ENCODE data around the gene ERGIC2.
"Not testable (repeated sequence)": the region's sequence is repeated elsewhere in the genome, so short reads cannot be mapped to it uniquely, and the experiment has no call there.

ERGIC2 gene

GRCh38 chr12:29380536-29381523, at the start of gene ERGIC2:
ERGIC2 (minus strand) TSS chr12:29381172; CDS start chr12:29371633, 9,539 bp downstream.
- peak; percentile 75 for DNase-seq (ENCODE audit: low read depth)

GRCh38 chr12:29430716-29431044, 49.7 kb upstream of the ERGIC2 start:
- DNase-seq (ENCODE audit: low read depth), result no peak

GRCh38 chr12:29429999-29430715, 49.2 kb upstream of the ERGIC2 start:
- DNase-seq (ENCODE audit: low read depth), result no peak

GRCh38 chr12:29428633-29429032, 47.7 kb upstream of the ERGIC2 start:
- no peak for DNase-seq (ENCODE audit: low read depth)

- no peak for DNase-seq (ENCODE audit: low read depth)
Observed at GRCh38 chr12:29427964-29428363, 47.0 kb upstream of the ERGIC2 start.

- no peak for DNase-seq (ENCODE audit: low read depth)
Observed at GRCh38 chr12:29426498-29426897, 45.5 kb upstream of the ERGIC2 start.

- no peak for DNase-seq (ENCODE audit: low read depth)
Observed at GRCh38 chr12:29425722-29426121, 44.8 kb upstream of the ERGIC2 start.

- no peak for DNase-seq (ENCODE audit: low read depth)
Observed at GRCh38 chr12:29416748-29417147, 35.8 kb upstream of the ERGIC2 start.

- DNase-seq (ENCODE audit: low read depth), result no peak
Observed at GRCh38 chr12:29415111-29415510, 34.1 kb upstream of the ERGIC2 start.

GRCh38 chr12:29414368-29414767, 33.4 kb upstream of the ERGIC2 start:
- no peak for DNase-seq (ENCODE audit: low read depth)

- no peak for DNase-seq (ENCODE audit: low read depth)
Observed at GRCh38 chr12:29405561-29405960, 24.6 kb upstream of the ERGIC2 start.

GRCh38 chr12:29403991-29404390, 23.0 kb upstream of the ERGIC2 start:
- DNase-seq (ENCODE audit: low read depth), result no peak

GRCh38 chr12:29402437-29402836, 21.5 kb upstream of the ERGIC2 start:
- DNase-seq (ENCODE audit: low read depth), result no peak

- DNase-seq (ENCODE audit: low read depth), result no peak
Observed at GRCh38 chr12:29398495-29398894, 17.5 kb upstream of the ERGIC2 start.

GRCh38 chr12:29396774-29397173, 15.8 kb upstream of the ERGIC2 start:
- DNase-seq (ENCODE audit: low read depth), result no peak

GRCh38 chr12:29395356-29395755, 14.4 kb upstream of the ERGIC2 start:
- no peak for DNase-seq (ENCODE audit: low read depth)

- peak; percentile 14 for DNase-seq (ENCODE audit: low read depth)
Observed at GRCh38 chr12:29390419-29390818, 9.4 kb upstream of the ERGIC2 start.

GRCh38 chr12:29389295-29389919, 8.4 kb upstream of the ERGIC2 start:
- DNase-seq (ENCODE audit: low read depth), result no peak

GRCh38 chr12:29386084-29386680, 5.2 kb upstream of the ERGIC2 start:
- not testable (repeated sequence) for DNase-seq (ENCODE audit: low read depth)

GRCh38 chr12:29385194-29385593, 4.2 kb upstream of the ERGIC2 start:
- not testable (repeated sequence) for DNase-seq (ENCODE audit: low read depth)

GRCh38 chr12:29382251-29382650, 1.3 kb upstream of the ERGIC2 start:
- no peak for DNase-seq (ENCODE audit: low read depth)

GRCh38 chr12:29376118-29376517, 4.9 kb downstream of the ERGIC2 start:
- DNase-seq (ENCODE audit: low read depth), result no peak
